Nephron progenitor cell (in vitro differentiated cells): ENCODE results near the gene PTGDR.

Source experiments
- DNase-seq: peaks from one replicate; pipeline ENCODE4 v3.0.0; 2021
- H3K27ac Mint-ChIP-seq: 2 replicates; pipeline ENCODE4 v1.8.0; 2021; ENCODE audit warnings: mild to moderate bottlenecking, moderate library complexity, mixed read lengths
- H3K27me3 Mint-ChIP-seq: 2 replicates; pipeline ENCODE4 v1.8.0; 2021; ENCODE audit warnings: mild to moderate bottlenecking, low read depth, mixed read lengths; ENCODE audit not compliant: poor library complexity
- H3K36me3 Mint-ChIP-seq: 2 replicates; pipeline ENCODE4 v1.8.0; 2021; ENCODE audit warnings: low read depth, mixed read lengths
- H3K4me1 Mint-ChIP-seq: 2 replicates; pipeline ENCODE4 v1.8.0; 2021; ENCODE audit warnings: mixed read lengths
- H3K4me3 Mint-ChIP-seq: 2 replicates; pipeline ENCODE4 v1.8.0; 2021; ENCODE audit warnings: mild to moderate bottlenecking, moderate library complexity, mixed read lengths
- H3K9me3 Mint-ChIP-seq: 2 replicates; pipeline ENCODE4 v1.8.0; 2021; ENCODE audit warnings: mild to moderate bottlenecking, moderate library complexity, mixed read lengths
- CTCF ChIP-seq: fragments of 200-600 bp; sonication (generic); IDR thresholded peaks from 2 replicates; pipeline ENCODE4 v1.5.0; 2021; ENCODE audit warnings: antibody characterized with exemption

PTGDR gene

DNA sequence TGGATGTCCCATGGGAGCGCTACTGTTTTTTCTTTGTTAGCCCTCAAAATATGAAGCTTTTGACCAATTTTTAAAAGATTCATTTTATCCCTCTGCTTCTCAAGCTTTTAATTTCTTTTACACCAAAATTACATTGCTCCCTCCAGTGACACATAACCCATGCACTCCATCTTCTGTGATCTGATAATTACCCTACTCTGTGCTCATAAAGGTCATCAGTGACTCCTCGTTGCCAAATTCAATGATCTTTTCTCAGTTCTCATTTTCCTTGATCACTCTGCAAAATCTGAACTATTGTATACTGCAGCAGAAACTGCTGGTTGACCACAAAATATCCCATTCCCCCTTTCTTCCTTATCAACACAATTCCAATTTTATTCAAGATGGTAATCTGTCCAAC is 8.7 kb upstream of the PTGDR start:
- no peaks in the 10 kb centered on the region for H3K36me3 Mint-ChIP-seq
- no peak overlapping the region for H3K27ac Mint-ChIP-seq
- peaks cover 4% of the 10 kb centered on the region for H3K27me3 Mint-ChIP-seq
- H3K4me3 Mint-ChIP-seq, result no peak overlapping the region
- no peaks in the 10 kb centered on the region for H3K4me1 Mint-ChIP-seq
- H3K9me3 Mint-ChIP-seq, result peaks cover 9% of the 10 kb centered on the region
- no peak for DNase-seq
- no peak for TF ChIP-seq CTCF

DNA sequence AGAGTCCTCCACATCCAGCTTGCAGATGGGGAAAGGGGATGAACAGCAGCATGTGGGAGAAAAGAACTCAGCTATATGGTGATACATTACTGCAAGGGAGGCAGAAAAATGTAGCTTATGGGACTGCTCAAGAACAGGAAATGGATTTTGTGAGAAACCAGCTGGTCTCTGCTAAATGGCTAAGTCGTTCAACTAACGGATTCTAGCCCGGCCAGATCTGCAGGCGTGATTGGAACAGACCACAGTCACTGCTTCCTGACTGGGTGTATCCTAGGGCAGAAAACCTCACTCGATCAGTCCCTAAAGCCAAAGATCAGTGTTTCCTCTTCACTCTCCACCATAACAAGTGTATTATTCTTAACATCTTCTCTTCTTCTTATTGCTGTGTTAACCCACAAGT is 8.1 kb upstream of the PTGDR start:
- Mint-ChIP-seq H3K4me1 (no peaks in the 10 kb centered on the region), H3K27ac (no peak overlapping the region), H3K9me3 (peaks cover 9% of the 10 kb centered on the region), H3K36me3 (no peaks in the 10 kb centered on the region), H3K4me3 (no peak overlapping the region), H3K27me3 (peaks cover 10% of the 10 kb centered on the region)
- no peak for DNase-seq
- TF ChIP-seq CTCF, result no peak

DNA sequence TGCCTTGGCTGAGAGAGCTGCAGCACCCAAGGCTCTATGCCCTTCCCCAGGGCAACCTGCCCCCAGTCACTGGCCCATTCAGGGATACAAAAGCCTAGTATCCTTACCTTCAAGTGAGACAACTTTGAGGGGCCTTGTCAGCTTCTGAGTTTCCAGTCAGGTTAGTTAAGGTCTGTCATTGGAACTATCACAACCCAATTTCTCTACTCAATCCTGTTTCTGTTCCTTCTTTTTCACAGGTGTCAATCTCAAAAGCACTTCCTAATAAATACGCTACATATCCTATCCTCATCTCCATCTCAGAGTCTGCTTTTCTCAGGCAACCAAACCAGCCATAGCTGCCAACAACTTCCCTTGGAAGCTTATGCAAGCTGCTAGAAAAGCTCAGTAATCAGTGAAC is 4.9 kb upstream of the PTGDR start:
- H3K27me3 Mint-ChIP-seq, result peaks cover 38% of the 10 kb centered on the region
- no peaks in the 10 kb centered on the region for H3K36me3 Mint-ChIP-seq
- H3K4me3 Mint-ChIP-seq, result no peak overlapping the region
- peaks cover 9% of the 10 kb centered on the region for H3K9me3 Mint-ChIP-seq
- no peak for TF ChIP-seq CTCF
- H3K4me1 Mint-ChIP-seq, result peaks cover 5% of the 10 kb centered on the region
- DNase-seq, result no peak
- no peak overlapping the region for H3K27ac Mint-ChIP-seq

DNA sequence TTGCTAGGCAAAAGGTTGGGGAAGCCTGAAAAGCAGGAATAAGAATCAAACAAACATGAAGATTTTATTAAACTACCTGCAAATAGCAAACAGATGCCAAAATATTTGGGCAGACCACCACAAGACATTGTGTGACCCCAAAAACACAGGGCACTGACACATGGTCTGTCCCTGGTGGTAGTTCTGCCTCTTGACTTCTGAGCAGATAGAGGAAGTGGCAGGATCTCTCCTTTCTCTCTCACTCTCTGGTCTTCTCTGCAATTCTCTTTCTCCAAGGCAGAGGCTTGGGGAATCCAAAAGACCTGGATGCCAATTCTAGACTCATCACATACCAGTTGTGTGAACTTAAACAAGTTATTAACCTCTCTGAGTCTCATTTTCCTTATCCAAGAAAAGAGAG is 4.3 kb upstream of the PTGDR start:
- H3K4me1 Mint-ChIP-seq, result peaks cover 9% of the 10 kb centered on the region
- peaks cover 44% of the 10 kb centered on the region for H3K27me3 Mint-ChIP-seq
- H3K9me3 Mint-ChIP-seq, result peaks cover 9% of the 10 kb centered on the region
- no peak overlapping the region for H3K4me3 Mint-ChIP-seq
- no peak for TF ChIP-seq CTCF
- H3K27ac Mint-ChIP-seq, result no peak overlapping the region
- H3K36me3 Mint-ChIP-seq, result no peaks in the 10 kb centered on the region
- no peak for DNase-seq

DNA sequence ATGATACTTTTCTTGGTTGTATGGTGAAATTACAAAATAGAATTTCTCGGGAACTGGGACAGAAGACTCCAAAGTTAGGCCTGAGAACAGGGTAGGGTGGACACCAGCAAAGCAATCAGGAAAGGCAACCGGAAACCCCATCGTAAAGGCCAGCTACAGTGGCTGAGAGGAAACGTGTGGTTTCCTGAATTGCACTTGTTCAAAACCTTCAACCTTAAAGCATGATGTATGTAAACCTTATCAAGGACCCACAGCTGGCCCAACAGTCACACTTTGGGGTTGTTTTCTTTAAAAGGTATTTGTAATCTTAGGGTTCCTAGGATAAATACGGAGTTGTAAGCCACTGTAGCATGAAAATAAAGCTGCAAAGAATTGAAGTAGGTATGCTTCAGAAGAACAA is 2.2 kb upstream of the PTGDR start:
- DNase-seq, result no peak
- H3K36me3 Mint-ChIP-seq, result no peaks in the 10 kb centered on the region
- H3K4me1 Mint-ChIP-seq, result peaks cover 18% of the 10 kb centered on the region
- no peak overlapping the region for H3K27ac Mint-ChIP-seq
- peaks cover 64% of the 10 kb centered on the region for H3K27me3 Mint-ChIP-seq
- H3K4me3 Mint-ChIP-seq, result no peak overlapping the region
- H3K9me3 Mint-ChIP-seq, result peaks cover 5% of the 10 kb centered on the region
- no peak for TF ChIP-seq CTCF

GRCh38 chr14:52266179-52266578 is 1.3 kb upstream of the PTGDR start:
- no peak overlapping the region for H3K27ac Mint-ChIP-seq
- H3K36me3 Mint-ChIP-seq, result no peaks in the 10 kb centered on the region
- DNase-seq, result no peak
- peaks cover 74% of the 10 kb centered on the region for H3K27me3 Mint-ChIP-seq
- peaks cover 18% of the 10 kb centered on the region for H3K4me1 Mint-ChIP-seq
- no peak overlapping the region for H3K4me3 Mint-ChIP-seq
- no peak for TF ChIP-seq CTCF
- no peaks in the 10 kb centered on the region for H3K9me3 Mint-ChIP-seq
